A549 treated with ZK216348 at 1 μM for 4 hours (cell line): ENCODE data around the gene CST1. TPM values are rescaled to one million over a fixed set of nuclear protein-coding genes. Genes with fewer than 3 reads are reported as not detected.

ENCODE experiments used
- total RNA-seq: library from RNA; stranded (reverse); fragments of 200-300 nt; extraction: Qiagen RNA extraction; gene quantifications from 5 replicates; pipeline ENCODE4 v1.2.3, GENCODE V29; 2022; ENCODE audit warnings: low read depth

The CST1 gene, protein sequence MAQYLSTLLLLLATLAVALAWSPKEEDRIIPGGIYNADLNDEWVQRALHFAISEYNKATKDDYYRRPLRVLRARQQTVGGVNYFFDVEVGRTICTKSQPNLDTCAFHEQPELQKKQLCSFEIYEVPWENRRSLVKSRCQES
- 0.59 to 1.5 TPM (median 0.81 TPM) in 4 of 5 replicates, not detected in the other for total RNA-seq

DNA sequence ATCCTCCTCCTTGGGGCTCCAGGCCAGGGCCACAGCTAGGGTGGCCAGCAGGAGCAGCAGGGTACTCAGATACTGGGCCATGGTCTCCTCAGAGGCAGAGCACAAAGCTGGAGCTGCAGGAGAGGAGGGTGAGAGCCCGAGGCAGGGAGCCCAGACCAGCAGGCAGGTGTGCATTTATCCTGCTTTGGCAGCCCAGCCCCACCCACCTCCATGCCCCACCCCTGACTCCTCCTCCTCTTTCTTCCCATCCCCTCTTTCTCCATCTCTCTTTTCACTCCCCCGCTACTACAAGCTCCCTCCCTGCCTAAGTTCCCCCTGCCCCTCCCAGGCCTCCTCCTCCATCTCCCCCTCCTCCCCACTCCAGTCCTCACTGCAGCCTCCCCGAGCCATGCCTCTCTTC is at the start of gene CST1:
TSS of gene CST1 (minus strand) at position 150 of the 400 bp plus-strand sequence. CDS start at position 81, 69 bp downstream.

Other genes starting within 250 kb of the CST1 start
- gene CST9L, start 182.5 kb downstream of the CST1 start, total RNA-seq, result not detected in 5 replicates
- not detected in 5 replicates for gene CST9, start 145.0 kb downstream of the CST1 start, total RNA-seq
- 221 to 423 TPM (median 396 TPM) in 5 replicates for gene CST3, start 113.0 kb downstream of the CST1 start, total RNA-seq
- not detected in 5 replicates for gene CST4, start 61.9 kb downstream of the CST1 start, total RNA-seq
- gene CST2, start 75.8 kb upstream of the CST1 start, total RNA-seq, result 0.28 to 0.83 TPM (median 0.50 TPM) in 4 of 5 replicates, not detected in the other
- gene CST5, start 128.8 kb upstream of the CST1 start, total RNA-seq, result not detected in 5 replicates
- gene GGTLC1, start 237.8 kb upstream of the CST1 start, total RNA-seq, result not detected in 5 replicates